HG03460 (cell line): Measurements from ENCODE around the gene SIRT5.
A peak's percentile ranks its signal among the peaks of the same experiment; 100 is the strongest.

Experiments used
- ATAC-seq: cut with Tn5 transposase; IDR thresholded peaks from one replicate; pipeline ENCODE4 v1.9.1; 2021; ENCODE audit not compliant: unreplicated experiment

Gene SIRT5

DNA sequence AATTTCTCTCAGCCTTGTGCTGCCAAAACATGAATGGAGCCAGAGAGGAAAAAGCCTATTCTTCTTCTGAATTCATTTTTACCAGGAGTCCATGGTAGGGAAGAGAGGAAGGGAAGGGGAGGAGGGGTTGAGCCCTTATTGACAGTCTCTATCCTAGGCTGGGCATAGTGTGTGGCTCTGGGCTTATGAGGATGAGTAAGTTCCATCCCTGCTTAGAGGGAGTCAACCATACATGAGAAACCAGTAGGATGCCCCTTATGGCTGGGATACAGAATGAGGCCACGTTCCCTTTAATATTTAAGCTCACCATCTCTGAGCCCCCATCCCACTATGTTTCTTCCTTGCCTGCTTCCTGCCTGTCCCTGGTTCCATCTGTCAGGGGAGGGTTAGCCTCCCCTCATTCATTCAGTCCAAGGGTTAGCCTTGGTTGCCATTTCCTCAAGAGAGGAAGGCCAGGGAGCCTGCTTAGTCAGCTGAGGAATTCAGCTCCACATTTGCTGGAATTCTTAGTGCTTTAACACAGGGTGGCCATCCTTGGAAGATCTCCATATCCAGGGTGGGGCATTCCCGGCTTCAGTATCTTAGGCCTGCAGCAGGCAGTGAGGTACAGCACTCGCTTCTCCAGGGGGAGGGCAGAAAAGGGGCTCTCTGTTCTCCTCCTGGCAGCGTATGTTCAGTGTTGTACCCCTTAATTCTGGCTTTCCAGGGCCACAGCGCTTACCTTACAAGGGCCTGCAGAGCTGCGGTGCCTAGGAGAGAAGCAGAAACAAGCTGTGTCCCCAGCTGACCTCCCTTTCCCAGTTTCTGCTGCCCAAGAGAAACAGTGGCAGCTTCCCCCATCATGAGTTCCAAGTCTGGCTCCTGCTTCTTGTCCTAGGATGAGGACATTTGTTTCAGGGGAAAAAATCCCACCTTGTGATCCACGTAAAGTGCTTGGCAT lies 12.5 kb downstream of the SIRT5 start:
- no peak for ATAC-seq

GRCh38 chr6:13589801-13590200 lies 15.4 kb downstream of the SIRT5 start:
- no peak for ATAC-seq

DNA sequence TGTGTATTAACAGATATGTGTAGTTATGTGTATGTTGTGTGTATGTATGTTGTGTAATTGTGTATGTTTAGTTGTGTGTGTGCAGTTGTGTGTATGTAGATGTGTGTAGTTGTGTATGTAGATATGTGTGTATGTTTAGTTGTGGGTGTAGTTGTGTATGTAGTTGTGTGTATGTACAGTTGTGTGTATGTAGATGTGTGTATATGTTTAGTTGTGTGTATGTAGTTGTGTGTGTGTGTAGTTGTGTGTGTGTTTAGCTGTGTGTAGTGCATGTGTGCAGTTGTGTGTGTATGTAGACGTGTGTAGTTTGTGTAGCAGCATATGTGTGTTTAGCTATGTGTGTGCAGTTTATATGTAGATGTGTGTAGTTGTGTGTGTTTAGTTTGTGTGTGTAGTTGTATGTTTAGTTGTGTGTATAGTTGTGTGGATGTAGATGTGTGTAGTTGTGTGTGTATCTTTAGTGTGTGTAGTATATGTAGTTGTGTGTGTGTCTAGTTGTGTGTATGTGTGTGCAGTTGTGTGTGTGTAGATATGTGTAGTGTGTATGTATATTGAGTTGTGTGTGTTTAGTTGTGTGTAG lies 16.3 kb downstream of the SIRT5 start:
- no peak for ATAC-seq

DNA sequence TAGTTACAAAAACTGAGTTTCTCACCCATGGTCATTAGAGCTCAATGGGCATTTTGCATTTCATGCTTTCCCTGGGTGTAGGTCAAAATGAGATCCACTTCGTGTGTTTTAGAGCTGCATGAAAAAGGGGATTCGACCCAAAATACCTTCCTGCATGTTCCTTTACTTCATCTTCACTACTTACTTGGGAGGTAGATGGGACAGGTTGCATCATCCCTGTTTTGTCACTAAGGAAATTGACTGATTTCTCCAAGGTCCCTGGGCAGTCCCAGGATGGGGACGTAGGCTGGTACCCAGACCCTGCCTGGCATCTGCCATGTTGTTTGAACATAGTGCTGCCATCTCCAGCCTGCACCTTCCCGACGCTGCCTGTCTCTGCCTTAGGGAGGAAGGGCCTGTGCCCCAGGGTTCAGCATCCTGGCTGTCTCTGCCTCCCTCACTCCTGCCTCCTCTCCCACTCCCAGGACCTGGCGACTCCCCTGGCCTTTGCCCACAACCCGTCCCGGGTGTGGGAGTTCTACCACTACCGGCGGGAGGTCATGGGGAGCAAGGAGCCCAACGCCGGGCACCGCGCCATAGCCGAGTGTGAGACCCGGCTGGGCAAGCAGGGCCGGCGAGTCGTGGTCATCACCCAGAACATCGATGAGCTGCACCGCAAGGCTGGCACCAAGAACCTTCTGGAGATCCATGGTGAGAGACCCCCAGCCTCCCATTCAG lies 17.0 kb downstream of the SIRT5 start:
- no peak for ATAC-seq

DNA sequence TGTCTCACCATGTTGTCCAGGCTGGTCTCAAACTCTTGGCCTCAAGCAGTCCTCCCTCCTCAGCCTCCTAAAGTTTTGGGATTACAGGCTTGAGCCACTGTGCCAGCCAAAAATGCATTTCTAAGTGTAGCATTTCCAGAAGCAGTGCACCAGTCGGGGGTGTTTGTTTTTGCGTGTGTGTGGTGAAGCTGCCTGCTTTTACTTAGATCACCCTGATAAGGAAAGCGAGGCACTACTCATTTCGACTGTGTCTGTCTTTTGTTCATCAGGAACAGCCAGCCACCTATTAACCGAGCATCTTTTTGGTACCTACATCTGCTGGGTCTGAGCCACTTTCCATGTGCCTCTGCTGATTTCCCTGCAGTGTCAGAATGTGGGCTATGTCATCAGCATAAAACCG lies 18.7 kb downstream of the SIRT5 start:
- no peak for ATAC-seq

DNA sequence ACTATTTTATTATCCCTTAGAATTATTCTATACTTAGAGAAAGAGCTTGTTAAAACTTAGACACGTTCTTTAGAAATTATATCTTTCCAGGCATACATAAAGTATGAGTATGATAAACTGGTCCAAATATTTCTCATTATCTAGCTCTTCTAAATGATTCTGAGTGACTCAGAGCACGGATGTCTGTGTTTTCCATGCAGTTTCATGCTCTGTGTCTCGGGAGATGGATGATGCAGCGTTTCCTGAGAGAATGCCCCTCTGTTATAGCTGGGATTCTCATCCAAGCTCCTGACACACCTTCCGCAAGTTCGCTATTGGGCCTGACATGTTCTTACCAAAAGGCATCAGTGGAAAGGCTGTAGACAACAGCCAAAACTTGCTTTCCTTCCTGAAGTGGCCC lies 19.3 kb downstream of the SIRT5 start:
- ATAC-seq = no peak

DNA sequence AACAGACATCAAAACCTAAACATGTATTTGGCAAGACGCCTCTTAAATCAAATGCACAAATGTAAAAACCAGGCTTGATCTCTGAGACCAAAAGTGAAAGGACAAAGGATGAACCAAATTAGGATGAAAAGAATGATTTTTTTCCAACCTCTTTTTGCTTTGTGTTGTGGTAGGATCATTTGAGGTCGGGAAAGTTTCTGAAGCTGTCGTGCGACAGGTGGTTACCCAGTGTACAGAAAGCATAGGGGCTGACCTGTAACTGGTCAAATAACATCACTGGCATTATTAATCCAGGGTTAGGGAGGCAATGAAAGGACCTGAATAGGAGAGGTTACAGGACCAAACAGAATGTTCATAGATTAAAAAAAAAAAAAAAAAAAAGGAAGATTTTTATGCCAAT lies 22.7 kb downstream of the SIRT5 start:
- ATAC-seq = no peak

GRCh38 chr6:13600036-13600435 lies 25.6 kb downstream of the SIRT5 start:
- ATAC-seq = no peak

DNA sequence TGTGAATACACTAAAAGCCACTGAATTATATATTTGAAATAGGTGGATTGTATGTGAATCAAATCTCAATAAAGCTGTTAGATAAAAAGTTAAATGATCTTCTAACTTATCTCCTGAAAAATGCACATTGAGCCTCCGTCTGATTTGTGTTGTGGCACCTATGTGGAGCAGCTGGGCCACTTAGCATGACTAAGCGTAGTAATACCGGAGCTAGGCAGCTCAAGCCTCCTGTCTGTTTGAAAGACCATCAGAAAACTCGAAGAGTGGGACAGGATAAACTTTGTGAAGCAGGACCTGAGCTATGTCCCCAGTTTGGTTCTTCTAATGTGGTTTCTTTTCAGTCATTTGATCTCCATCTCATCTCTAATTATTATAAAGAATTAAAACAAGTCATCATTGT lies 29.7 kb downstream of the SIRT5 start:
- ATAC-seq = no peak

GRCh38 chr6:13604546-13605416 lies 30.4 kb downstream of the SIRT5 start:
- no peak for ATAC-seq

DNA sequence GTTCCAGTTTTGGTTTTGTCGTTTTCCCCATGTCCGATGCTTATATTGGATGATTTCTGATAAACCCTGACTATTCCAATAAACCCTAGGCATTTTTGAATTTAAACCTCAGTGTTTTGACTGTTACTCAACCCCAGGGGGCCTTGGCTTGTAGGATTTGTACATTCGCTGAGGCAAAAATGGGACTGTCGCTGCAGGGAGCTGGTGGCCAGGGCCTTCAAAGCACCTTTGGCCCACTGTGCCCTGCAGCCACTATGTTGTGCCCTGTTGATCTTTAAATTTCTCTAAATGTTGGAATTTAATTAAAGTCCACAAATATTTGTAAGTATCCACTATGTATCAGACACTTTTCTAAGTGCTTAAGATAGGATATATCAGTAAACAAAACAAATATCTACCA lies 31.2 kb downstream of the SIRT5 start:
- no peak for ATAC-seq

DNA sequence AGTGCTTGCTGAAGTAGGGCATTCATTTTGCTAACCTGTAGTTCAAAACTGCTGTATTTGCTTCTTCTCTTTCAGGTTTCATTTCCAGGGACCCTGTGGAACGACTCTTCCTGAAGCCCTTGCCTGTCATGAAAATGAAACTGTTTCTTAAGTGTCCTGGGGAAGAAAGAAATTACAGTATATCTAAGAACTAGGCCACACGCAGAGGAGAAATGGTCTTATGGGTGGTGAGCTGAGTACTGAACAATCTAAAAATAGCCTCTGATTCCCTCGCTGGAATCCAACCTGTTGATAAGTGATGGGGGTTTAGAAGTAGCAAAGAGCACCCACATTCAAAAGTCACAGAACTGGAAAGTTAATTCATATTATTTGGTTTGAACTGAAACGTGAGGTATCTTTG lies 37.3 kb downstream of the SIRT5 start:
- ATAC-seq = no peak

DNA sequence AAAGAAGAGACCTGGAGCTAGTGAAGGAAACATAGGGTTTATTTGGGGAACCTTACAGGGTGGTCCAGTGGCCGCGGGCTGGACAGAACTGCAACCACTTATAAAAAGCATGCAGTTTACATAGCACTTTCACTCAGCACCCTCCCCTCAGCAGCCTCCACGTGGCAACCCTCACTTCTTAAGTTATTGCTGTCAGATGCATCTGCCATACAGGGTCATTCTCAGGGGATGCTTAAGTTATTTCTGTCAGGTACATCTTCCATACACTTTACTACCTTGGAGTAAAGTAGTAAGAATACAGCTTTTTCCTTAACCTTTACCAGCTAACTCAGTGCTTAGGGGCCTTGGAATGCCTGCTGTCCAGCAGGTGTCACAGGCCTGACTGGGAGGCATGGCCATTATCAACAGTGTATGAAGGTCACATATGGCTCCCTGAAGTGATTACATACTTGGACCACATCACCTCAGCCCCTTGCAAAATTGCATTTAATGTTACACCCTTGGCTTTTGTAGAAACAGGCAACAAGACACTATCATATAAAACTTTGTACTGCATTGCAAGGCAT lies 38.7 kb downstream of the SIRT5 start:
- no peak for ATAC-seq

DNA sequence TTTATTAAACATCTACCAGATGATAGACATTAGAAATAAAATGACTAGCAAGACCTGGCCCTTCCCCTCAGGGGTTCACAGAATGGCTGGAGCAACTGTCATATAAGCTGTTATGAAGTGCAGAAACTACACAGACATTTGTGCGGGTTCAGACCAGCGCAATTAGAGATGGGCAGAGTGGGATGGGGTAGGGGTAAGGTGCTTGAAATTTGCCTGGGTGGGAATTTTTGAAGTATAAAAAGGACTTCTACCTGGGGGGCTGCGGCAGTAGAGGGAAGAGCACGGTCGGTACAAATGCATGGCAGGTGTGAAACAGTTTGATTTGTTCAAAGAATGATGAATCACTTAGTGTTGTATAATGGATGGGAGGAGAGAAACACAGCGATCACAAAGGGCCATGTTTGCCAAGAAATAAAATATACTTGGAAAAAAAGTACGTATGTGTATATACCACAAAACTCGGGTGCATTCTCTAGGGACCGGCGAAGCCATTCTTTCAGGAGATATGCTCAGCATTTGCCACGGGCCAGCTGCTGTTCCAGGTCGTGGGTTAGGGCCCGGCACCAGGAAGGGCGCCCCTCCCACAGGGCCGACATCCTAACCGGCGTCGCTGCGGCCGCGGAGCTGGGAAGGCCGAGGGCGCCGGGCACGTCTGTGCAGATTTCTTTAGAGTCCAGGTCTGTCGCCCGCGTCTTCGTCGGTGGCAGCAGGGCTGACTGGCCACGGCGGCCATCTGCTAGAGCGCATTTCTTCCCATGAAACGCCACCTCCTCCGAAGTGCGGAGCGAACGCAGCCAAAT lies 39.9 kb downstream of the SIRT5 start:
- peak; percentile 18 for ATAC-seq

DNA sequence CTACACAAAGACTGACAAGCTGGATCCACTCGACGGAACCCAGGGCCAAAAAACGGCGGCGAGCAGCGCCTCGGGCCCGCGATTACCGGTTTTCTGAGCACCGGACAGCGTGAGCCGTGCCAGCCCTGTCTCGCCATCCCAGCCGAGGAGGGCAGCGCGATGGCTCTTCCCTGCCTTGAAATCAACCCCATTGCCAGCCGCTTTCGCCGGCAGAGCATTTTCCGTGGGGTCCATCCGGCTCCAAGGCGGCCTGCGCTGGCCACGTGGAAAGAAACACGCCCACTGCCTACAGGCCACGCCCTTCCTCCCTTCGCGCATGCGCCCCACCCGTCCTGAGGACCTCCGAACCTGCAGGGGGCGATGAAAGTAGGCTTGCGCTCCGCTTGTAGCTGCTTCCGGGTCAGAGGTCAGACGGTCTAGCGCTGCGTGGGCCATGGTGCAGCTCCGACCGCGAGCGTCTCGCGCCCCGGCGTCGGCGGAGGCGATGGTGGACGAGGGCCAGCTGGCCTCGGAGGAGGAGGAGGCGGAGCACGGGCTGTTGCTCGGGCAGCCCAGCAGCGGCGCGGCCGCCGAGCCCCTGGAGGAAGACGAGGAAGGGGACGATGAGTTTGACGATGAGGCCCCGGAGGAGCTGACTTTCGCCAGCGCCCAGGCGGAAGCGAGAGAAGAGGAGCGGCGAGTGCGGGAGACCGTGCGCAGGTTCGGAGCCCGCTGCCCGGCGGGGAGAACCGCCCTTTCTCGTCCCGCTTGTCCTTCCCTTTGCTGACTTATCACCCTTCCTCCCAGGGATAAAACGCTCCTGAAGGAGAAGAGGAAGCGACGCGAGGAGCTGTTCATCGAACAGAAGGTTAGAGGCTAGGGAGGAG lies 40.8 kb downstream of the SIRT5 start, which contains the start of gene NOL7:
Gene NOL7, plus strand, starts transcription at position 410 of the 866 bp plus-strand sequence. Its CDS starts 24 bp downstream, at position 434.
- peak; percentile 88 for ATAC-seq

DNA sequence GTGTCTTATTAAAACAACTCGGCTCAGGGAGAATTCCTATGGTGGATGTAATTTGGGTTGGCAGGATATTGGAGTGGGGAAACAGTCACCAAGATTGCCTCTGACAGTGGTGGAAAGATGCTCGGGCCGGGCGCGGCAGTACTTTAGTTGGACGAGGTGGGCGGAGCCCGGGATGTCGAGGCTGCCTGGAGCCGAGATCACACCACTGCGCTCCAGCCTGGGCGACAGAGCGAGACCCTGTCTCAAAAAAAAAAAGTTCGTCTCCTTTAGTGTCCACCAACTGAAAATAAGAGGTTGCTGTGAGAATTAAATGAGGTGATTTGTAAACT lies 41.4 kb downstream of the SIRT5 start:
- ATAC-seq = no peak

- no peak for ATAC-seq
These were observed 42.7 kb downstream of the SIRT5 start for GRCh38 chr6:13617066-13617465.

- no peak for ATAC-seq
These were observed 50.5 kb downstream of the SIRT5 start for GRCh38 chr6:13624871-13625288.
